Amygdala (tissue), 56 donors: ENCODE measurements around the gene GLT8D1.
"Not testable (repeated sequence)": the region's sequence is repeated elsewhere in the genome, so short reads cannot be mapped to it uniquely, and the experiment has no call there.

Experiments
- DNase-seq, 56 donors: peaks; one replicate each; lab custom pipeline; 2025; lab: John Stamatoyannopoulos, UW

Gene GLT8D1

DNA sequence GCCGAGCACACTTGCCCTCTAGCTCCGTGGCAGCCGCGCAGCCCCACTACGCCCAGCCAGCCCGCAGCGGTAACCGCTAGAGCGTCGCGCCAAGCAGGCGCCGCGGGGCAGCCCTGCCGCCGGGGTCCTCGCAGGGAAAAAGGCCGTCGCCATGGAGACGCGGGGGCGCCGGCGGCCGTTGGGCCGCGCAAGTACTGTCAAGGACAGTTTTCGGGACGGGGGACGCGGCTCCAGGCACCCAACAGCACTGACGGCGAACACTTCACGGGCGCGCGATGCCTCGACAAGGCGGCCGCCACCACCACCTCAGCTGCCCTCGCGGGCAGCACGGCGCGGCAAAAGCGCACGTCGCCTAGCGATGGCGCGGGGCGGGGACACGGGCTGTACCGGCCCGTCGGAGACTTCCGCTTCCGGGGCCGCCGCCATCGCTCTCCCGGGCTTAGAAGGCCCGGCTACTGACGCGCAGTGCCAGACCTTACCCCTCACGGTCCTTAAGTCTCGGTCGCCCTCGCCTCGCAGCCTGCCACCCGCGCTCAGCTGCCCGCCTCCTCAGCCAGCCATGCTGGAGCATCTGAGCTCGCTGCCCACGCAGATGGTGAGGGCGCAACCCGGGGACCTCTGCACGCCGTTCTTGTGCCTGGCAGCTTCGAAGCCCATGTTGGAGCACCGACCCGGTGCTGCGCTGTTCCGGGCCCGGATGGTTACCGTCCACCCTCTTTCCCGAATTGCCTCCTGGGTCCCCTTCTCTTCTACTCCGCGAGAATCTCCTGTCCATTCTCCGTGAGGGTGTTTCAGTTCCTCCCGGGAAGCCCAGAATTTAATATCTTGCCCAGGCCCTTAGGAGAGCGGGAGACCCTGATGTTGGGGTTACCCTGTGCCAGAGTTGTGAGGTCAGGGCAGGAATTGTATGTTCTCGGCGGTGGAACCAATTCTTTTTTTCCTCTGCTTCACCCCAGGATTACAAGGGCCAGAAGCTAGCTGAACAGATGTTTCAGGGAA, at the start of gene GLT8D1, which contains the start of gene SPCS1:
GLT8D1 (minus strand) TSS at position 104 of the 999 bp plus-strand sequence. CDS start 5,331 bp downstream, outside the sequence.
SPCS1 (plus strand) TSS at position 419 of the 999 bp plus-strand sequence; CDS start at position 560, 141 bp downstream.
- DNase-seq: peak in 55 of 56 donors; percentile 32 to 96 (median 85)

- no peak for DNase-seq
Measured at GRCh38 chr3:52754373-52754772, 48.8 kb upstream of the GLT8D1 start.

DNA sequence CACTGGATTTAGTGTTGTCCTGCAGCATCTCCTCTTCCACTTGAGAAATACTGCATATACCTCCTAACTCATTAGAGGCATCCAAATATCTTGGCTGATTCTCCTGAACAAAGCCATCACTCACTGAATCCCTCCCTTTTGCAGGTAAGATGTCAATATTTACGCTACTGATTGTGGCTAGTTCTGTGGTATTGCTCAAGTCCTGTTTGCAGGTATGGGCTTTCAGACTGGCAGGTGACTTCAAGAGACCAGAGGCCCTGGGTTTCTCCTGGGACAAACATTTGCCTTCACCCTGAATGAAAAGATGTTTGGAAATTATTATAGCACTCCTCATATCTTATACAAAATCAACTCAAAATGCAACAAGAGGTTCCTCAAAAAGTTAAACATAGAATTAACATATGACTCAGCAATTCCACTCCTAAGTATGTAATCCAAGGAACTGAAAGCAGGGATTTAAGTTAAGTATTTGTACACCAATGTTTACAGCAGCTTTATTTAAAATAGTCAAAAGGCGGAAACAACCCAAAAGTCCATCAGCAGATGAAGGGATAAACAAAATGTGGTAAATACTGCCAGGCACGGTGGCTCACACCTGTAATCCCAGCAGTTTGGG, 46.6 kb upstream of the GLT8D1 start:
- DNase-seq: no peak

DNA sequence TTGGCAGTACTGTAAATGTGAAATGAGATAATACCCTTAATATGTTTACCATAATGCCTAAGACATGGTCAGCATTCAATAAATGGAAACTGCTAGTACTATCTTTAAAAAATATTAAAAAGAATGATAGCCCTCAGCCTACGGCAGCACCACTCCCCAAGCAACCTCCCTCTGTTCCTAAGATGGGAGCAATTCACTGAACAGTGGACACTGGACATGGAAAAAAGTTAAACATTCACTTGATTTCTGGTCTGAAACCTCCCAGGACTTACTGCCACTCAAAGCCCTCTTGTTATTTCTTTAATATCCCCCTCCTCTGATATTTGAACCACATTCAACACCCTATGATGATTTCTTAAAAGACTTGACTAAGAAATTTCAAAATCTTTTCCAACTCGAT, 38.1 kb upstream of the GLT8D1 start:
- no peak for DNase-seq

DNA sequence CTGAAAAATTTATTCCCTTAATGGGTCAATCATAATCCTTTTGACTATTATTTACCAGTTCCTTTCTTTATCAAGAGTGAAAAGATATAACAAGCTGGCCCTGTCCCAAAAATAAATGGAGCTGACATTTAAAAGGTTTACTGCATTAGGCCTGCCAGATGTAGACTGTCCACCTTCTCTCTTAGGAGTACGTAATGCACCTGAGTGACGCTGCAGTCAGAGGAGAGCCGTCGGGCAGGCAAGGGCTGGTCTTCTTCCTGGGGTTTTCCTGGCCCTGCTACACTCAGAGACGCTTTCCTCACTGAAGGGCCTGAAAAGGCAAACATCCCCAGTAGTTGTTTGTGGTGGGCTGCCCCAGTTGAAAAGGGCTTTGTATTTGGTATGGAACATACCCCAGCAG, 37.6 kb upstream of the GLT8D1 start:
- no peak for DNase-seq

GRCh38 chr3:52742418-52743041, 36.9 kb upstream of the GLT8D1 start:
- no peak for DNase-seq

DNA sequence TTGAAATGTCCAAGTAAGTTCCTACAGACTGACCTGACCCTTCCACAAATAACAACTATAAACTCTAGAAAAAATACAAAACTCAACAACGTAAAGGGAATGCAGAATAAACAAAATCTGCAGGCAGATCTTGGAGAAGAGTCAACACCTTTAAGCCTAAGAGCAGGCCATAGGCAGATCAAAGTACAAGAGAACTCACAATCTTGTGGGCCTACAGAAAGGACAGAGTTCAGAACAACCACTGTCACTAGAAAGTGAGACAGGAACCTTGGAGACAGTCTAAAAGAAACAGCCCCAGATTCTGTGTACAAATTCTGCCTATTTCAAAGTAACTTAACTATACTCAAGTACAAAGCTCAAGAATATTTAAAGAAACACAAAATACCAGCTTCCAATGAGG, 34.1 kb upstream of the GLT8D1 start:
- no peak for DNase-seq

DNA sequence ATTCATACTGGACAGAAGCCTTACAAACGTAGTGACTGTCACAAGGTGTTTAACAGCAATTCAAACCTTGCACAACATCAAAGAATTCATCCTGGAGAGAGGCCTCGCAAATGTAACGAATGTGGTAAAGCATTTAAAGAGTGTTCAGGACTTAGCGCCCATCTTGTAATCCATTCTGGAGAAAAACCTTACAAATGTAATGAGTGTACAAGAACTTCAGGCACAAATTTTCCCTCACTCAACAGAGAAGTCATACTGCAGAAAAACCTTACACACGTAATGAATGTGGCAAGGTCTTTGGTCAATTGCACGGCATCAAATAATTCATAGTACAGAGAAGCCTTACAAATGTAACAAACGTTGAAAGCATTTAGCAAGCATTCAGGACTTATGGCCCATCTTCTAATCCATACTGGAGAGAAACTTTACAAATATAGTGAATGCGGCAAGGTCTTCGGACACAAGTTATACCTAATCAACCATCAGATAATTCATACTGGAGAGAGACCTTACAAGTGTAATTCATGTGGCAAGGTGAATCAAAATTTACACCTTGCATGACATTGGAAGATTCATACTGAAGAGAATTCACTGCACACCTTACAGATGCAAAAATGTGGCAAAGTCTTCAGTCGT, 27.8 kb upstream of the GLT8D1 start:
- DNase-seq: no peak

DNA sequence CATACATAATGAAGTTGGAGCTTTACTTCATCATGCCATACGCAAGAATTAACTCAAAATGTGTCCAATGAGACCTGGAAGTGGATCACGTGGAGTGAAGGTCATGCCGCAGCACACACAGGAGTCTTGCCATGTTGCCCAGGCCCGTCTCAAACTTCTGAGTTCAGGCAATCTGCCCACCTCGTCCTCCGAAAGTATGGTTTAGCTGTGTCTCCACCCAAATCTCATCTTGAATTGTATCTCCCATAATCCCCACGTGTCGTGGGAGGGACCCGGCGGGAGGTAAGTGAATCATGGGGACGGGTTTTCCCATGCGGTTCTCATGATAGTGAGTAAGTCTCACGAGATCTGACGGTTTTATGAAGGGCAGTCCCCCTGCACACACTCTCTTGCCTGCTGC, 26.0 kb upstream of the GLT8D1 start:
- no peak for DNase-seq

- DNase-seq: no peak
Measured at GRCh38 chr3:52730681-52731080, 25.1 kb upstream of the GLT8D1 start.

DNA sequence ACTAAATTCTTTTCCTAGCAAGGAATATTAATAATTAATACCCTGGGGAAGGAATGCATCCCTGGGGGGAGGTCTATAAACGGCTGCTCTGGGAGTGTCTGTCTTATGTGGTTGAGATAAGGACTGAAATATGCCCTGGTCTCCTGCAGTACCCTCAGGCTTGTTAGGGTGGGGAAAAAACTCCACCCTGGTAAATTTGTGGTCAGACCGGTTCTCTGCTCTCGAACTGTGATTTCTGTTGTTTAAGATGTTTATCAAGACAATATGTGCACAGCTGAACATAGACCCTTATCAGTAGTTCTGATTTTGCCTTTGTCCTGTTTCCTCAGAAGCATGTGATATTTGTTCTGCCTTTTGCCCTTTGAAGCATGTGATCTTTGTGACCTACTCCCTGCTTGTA, 23.2 kb upstream of the GLT8D1 start:
- DNase-seq: not testable (repeated sequence)

DNA sequence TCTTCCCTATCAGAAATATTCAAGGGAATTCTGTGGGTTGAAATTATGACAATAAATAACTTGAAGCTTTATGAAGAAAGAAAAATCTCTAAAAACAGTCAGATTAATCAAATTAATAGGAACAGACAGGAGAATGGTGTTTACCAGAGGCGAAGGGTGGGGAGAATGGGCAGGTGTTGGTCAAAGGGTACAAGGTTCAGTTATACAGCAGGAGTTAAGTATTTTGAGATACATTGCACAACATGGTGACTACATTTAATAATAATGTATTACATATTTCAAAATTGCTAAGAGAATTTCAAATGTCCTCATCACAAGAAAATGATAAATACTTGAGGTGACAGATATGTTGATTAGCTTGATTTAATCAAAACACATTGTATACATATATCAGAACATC, 18.9 kb upstream of the GLT8D1 start:
- no peak for DNase-seq

GRCh38 chr3:52723935-52724334, 18.3 kb upstream of the GLT8D1 start:
- DNase-seq: no peak

GRCh38 chr3:52722491-52722890, 16.9 kb upstream of the GLT8D1 start:
- no peak for DNase-seq

GRCh38 chr3:52721730-52722008, 16.1 kb upstream of the GLT8D1 start:
- no peak for DNase-seq

- DNase-seq: peak in 6 of 56 donors; percentile 8 to 28 (median 18)
Measured at GRCh38 chr3:52721002-52721729, 15.6 kb upstream of the GLT8D1 start.

- no peak for DNase-seq
Measured at GRCh38 chr3:52719618-52720017, 14.0 kb upstream of the GLT8D1 start.

GRCh38 chr3:52715714-52716305, 10.2 kb upstream of the GLT8D1 start:
- DNase-seq: no peak
